GDM1 (cell line): ENCODE measurements around the gene SND1.

Source experiments
- DNase-seq: peaks from one replicate; lab custom pipeline; 2025; lab: John Stamatoyannopoulos, UW

SND1 gene

DNA sequence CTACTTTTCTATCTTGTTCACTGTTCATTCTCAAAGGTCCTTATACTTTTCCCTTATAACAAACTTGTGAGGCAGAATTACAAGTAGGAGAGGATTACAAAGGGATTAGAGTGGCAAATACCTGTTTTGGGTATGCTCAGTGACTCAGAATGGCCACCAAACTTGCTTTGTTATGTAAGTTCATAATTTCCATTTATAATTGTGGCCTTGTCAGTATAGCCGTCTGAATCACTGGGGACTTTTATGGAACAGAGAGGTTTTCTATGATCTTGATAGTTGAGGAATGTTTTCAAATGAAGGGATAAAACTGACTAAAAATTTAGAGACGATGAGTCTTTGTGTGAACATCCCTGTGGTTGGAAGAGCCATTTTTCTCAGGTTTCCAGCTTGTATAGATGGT lies 116.2 kb downstream of the SND1 start:
- no peak for DNase-seq

DNA sequence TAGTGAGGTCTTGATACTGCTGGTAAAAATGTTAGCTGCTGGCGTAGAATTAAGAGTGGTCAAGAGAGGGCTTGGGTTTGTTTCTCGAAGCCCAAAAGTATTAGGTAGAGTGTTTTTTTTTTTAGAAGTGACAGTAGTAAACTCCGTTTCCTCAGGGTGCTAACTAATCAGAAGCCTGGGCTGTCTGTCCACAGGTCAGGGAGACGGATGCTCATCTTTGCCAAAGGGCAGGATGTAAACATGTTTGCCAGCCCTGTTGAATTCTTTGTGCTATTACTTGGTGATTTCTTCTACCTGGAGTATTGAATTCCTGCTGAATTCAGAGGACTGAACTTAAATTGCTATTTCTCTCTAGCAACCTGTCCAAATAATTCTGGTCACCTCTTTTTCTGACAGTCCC lies 117.1 kb downstream of the SND1 start:
- DNase-seq: no peak

DNA sequence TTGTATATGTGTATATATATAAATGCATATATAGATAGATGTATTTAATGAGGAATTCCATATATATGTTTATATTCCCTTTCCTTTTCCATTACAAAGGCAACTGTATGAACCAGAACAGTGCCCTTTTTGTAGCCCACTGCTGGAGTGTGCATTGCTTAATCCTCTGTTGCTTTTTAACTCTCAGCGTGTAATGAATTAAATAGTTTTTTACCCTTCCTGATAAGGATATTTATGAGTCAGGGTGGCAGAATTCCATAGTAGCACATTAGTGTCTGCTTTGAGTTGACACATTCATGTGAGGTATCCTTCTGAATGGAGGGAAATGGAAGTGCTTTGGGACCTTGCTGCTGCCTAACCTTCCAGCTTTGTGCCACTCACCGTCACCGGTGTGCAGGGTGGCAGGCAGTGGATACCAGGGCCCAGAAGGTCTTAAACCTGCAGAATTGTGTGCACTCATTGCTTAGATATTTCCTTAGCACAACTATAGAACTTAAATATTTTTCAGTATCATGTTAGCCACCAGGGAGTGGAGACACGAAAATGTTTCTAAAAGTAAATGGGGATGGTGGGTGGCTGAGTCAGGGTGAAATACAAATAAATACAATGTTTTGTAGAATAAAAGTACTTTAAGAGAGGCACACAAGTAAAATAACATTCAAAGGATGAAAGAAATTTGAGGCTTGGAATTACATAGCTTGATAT lies 117.9 kb downstream of the SND1 start:
- DNase-seq: no peak

DNA sequence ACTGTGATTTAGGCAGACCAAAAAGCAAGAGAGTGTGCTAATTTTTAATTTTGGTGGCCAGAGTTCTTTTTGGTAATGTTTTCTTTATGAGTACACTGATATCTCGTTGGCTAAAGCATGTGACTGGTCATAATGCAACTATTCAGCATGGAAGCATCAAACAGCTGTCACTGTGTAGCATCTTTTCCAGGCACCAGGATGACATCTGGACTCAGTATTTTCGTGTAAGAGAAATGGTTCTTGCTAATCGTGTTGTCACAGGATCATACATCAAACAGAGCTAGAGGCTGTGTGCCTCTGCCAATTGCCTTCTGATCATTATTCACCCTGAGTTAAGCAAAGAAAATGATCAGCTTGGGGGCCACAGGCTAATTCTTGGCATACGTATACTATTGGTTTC lies 118.9 kb downstream of the SND1 start:
- no peak for DNase-seq

DNA sequence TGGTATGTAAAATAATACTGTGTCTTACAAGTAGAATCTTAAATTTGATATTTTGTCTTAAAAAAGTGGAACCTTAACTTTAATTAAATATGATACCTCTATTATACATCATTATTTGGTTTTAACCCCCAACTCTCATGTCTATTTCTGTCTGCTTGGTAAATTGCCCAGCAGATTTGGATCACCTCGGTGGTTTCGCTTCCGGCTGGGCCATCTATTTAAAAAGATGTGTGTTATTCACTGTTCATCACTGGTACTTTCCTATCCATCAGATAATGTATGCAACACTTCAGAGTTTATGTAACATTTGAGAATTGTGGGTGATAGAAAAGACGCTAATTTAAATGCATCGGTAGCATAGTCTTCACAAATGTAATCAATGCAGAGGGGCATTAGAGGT lies 119.7 kb downstream of the SND1 start:
- no peak for DNase-seq

DNA sequence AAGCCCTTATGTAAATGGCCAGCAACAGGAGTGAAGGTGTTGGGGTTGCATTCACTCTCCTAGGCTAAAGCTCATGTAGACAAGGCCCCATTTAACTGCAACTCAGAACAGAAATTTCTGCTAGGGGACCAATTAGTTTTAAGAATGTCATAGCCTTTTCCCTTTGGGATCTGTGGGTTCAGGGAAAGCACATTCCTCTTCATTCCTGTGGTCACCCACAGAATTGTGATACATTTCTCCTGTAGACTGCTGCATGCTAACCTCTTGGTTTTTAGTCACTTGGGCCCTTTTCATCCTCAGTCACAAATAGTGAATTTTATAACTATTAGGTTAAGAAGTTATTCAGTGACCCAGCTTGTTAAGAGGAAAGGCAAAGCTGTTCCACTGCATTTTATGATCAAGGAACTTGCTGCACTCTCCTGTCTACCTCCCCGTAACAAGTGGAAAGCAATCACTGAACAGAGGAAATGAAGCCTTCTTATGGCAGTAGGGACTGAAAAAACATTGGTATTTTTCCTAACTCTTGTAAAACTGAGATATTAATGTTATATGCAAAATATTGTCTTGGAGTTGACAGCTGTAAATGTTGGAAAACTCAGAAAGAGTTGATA lies 124.9 kb downstream of the SND1 start:
- DNase-seq: no peak

DNA sequence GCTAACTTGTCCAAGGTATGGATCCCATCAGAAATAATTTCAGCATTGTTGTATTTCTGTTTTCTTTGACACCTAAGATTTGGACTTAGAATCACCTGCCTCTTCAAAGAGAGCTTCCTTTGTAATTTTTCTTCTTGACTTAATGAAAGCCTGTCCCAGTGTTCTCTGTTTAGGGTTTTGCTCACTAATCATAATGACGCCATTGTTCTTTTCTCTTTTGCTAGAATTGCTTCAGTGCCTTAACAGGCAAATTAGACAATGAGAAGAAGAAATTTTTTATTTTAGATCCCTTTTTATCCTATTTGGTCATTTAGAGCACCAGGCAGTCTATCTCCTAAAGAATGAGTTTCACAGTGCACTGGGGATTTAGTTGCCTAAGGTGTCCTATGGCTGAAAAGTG lies 128.5 kb downstream of the SND1 start:
- DNase-seq: no peak

DNA sequence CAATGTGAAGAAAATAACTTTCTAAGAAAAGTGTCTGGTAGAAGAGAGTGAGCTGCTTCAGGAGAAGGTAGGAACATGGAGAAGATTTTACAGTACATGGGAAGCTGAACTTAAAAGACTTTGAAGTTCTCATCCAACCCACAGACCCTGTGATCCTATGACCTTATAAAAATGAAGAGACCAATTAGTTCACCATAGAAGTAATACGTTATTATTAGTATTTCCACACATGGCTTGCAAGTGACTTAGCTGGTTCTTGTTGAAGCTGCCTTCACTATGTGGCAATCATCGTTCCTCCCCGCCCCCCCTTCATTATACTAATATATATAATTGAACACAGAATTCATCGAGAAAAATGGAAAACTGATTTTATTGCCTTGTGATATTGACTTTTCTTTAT lies 129.1 kb downstream of the SND1 start:
- DNase-seq: no peak

DNA sequence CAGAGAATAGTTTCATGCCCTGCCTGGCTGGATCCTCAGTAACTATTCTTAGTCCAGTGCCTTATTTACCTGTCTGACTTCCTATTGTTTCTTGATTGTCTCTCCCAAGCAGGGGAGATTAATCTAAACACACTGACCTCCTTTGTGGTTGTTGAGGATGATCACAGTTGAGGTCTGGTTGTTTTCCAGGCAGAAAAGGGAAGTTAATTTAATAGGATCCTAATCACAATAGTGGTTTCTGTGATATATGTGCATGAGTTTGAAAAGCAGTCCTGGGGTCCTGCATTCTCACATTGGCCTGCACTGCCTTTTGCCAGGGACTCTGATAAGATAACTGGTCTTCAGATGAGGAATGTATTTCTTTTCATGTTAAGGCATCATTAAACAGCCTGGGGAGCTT lies 130.1 kb downstream of the SND1 start:
- no peak for DNase-seq

DNA sequence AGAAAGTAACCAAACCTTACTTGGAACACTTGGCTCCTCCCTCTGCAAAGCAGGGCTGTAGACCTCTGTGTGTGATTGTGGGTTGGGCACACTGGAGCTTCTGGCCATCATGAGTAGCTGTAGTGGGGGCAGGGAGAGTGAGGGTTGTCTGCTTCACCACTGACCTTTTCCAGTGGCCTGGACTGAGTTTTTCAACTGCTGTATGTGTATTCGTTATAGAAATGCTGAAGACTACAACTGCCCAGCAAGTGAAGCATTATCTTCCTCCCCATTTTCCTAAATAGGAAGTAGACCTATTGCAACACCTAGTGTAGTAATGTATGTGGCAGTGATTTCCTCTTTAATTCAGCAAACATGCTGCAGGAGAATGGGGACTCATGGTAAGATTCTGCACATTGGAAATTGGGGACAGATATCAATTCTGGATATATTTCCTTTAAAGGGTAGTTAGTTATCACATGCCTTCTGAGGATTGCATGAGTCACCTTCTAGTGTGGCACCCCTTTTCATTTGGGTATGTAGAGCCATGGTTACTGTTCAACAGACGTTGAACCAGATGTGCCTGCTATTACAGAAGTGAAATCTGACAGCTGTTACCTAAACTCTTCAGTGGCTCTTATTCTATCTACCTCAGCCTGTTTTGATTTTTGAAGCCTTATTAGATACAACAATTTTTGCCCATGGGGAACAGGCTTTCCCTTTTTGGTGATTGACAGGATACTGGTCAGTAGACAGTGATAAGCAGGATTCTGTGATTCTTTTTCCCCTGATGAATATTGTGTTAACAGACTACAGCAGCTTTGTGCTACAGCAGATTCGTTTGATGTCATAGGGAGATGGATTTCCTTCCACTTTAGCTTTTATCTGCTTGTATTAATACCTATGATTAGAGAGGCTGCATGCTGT lies 130.9 kb downstream of the SND1 start:
- no peak for DNase-seq

DNA sequence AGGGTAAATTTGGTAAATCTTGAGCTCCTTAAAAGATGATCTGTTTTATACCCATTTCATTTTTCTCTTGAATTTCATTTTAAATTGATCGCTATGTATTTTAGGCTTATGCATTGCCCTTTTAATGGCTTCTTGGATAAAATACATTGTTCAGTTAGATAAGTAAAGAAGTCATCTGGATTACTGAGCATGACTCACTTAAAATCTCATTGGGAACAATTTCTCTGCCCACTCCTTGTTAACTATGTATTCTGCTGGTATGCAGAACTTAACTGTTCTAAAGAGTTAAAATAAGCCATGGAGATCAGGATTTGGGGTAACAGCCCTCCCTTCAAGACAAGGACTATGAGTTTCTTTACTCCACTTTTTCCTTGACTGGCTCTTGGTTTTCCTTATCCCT lies 134.2 kb downstream of the SND1 start:
- DNase-seq: no peak

DNA sequence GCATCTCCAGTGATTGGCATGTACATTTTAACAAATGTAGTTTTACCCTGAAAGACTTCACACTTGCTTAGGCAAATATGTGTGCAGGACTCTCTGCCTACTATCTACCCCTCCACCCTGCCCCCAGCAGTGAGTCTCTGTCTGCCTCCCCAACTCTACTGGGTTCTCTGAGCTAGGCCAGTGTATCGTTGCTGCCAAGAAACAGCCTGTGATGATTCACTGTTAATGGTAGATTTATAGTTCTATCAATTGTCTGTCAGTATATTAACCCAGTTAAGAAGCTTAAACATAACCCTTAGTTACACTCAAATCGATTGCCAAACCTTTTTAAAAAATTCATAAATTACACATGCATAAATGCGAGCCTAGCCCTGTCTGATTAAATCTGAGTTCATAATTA lies 137.0 kb downstream of the SND1 start:
- no peak for DNase-seq

DNA sequence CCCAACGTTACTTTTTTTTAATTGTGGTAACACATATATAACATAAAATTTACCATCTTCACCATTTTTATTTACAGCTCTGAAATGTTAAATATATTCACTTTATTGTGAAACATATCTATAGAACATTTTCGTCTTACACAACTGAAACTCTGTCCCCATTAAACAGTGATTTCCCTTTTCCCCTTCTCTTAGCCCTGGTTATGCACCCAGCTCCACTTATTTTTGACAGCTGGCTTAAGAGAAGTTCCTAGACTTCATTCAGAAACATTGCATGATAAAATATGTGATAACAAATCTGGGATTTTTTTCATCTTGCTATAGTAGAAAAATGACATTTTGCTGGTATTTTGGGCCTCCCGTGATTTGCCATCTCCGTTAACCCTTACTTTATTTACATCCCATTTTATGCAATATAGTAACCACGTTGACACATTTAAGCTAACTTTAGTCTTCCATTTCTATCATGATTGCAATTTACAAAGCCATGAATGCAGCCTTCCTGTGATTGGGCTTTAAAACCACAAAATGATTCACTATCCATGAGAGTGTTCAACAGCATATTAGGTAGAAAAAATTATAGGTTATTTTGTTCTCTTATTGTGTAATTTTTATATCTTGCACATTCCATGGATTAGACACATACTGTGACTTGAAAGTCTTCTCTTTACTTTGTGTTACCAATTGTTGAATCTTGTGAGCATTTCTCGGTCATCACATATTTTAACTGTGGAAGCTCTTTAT lies 139.6 kb downstream of the SND1 start:
- no peak for DNase-seq

DNA sequence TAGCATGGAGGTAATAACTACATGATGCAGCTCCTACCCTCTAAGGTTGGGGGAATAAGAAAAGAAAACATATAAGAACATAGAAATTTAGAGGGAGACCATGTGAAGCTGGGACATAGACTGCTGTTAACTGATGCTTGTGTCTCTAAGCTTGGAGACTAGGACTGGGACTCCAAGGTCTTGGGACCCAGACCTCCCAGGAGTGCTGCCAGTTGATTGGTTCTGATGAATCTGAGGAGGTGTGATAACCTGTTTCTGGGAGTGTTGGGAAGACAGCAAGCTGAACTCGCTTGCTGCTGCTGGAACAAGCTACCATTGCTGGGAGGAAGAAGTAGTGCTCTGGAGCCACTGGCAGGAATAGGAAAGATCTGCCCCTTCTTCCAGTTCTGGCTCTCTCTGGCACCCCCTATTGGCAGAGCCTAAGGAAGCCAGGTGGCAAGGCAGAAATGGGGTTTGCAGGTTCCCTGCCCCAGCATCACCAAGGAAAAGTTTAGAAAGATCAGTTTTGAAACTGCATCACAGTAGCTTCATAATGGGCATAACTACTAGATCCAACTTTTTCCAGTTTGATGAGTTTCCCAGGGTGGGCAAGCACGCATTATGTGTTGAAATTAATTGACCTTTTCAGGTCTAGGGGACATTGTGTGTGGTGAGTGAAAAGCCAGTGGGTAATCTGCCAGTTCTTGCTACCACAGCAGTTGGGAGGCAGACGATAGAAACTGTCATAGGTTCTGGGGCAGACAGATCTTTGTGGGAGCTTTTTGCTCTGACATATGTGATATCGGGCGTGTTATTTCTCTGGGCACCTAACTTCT lies 140.7 kb downstream of the SND1 start:
- peak; percentile 10 for DNase-seq

DNA sequence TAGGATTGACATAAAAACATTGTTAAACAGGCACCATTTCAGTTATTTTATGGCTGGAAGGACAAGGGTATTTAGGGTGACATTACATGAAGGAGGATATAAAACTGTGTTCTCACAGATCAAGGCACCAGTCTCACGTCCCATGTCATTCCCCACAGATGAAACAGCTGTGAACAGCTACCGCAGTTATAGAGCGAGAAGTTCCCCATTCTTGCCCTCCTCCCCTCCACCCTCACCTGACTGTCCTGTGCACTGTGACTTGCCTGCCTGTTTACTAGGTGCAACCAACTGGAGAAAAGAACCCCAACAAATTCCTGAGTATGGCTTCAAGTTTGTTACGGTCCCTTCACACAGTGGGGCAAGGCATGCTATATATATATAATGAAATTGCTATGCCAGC lies 141.6 kb downstream of the SND1 start:
- DNase-seq: no peak

DNA sequence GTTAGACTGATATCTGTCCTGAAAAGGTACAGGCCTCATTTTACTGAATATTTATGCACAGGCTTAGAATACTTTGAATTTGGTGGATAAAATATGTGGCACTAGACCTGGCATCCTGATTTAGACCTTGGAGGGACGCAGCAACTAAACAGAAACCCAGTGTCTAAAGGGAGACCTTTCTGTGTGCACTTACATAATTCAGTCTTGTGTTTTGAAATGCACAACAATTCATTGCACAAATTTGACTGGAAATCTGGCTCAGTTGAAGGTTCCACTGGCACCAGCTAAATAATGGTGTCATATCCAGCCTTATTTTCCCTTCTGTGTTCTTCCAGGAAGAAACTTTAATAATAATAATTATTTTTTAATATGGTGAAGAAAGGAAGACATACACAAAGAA lies 142.1 kb downstream of the SND1 start:
- DNase-seq: no peak

DNA sequence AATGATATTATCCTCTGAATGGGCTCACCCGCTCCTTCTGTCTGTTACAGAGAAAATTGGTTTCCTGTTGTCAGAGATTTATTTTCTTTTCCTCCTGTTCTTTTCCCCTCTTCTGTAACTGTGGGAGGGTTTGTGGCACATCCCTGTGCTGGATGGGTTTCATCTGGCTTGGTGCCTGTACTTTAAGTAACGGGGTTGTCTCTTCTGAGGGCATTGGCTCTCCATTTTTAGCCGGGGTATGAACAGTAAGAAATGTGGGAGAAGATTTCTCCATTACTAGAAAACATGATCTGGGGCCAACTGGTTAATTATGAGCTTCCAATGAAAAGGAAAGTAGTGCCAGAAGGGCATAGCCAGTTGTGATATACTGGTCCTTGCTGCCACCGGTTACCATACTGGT lies 142.6 kb downstream of the SND1 start:
- no peak for DNase-seq

DNA sequence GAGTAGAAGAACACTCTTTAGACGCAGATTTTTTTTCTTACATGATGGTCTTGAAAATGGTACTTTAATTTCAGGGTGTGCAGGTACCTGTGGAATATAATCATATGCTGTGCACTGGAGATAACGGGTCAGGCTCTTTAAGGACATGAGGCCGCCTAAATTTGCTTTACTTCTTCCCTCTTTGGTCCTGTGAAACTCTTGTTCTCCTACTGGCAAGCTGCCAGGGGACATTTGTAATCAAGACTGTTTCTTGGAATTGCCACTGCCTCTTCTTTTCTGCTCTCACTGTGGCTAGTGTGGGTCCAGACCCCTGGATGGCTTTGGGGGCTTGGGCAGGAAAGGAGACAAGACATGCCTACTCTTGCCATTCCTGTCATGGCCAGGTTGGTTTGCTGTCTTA lies 146.0 kb downstream of the SND1 start:
- DNase-seq: no peak

DNA sequence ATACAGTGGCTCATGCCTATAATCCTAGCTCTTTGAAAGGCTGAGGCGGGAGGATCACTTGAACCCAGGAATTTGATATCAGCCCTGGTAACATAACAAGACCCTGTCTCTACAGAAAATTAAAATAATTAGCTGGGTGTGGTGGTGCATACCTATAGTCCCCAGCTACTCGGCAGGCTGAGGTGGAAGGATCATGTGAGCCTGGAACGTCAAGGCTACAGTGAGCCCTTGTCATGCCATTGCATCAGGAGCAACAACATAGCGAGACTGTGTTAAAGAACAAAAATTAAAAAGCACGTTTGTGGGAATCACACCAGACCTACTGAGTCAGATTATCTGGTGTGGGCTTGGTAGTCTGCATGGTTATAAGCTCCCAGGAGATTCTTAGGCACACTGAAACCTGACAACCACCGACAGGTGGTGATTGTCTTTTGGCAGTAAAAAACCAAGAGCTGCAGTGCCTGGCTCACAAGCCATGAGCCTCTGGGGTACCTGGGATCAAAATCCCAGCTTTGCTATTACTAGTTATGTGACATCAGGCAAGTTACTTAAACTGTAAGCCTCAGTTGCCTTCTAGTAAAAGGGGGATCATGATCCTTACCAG lies 146.9 kb downstream of the SND1 start:
- DNase-seq: no peak

DNA sequence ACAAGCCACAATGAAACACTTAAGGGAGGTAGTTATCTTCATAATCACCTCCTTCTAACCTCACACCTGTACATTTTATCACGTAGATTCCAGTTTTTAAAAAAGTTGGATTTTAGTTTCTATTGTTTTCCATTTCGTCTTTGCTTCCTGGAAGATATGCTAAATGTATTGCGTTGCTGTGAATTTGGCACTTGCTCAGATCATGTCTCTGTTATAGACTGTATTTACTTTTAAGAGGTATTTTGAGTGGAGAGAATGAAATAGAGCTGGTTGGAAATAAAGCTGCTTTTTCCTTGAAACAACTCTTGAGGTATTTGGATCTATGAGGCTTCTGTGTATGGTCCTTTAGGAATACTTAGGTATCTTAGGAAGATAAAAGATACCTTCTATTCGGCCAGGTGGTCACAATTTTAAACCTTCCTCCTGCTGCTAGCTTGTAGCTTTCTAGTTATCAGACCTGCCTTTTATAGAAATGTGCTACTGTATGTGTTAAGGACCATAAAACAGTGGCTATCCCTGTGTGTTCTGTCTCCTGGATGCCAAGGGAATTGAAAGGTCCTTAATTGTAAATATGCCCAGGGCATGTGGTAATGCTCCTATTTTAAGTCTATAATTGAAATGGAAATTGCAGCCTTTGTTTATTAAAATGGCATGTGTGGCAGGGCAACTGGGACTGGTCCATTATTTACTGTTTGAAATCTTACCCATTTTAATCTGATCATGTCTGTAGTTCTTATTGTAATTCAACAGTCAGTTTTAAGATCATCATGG lies 147.7 kb downstream of the SND1 start:
- DNase-seq: no peak
